ENCODE data around the gene EGR2.

DNA sequence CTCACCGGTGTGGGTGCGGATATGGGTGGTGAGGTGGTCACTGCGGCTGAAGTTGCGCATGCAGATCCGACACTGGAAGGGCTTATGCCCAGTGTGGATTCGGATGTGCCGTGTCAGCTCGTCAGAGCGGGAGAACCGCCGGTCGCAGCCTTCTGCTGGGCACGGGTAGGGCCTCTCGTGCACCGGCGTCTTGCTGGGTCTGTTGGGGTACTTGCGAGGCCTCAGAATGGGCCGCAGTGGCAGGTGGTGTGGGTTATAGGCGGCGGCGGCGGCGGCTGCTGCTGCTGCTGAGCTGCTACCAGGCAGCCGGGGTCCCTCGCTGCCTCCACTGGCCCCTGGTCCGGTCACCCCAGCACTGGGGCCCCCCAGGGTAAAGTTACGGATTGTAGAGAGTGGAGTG is 2.7 kb downstream of the EGR2 start:
- no peak for TF ChIP-seq EZH2 (IDR thresholded peaks at IDR 0.05; ENCODE audit: insufficient read depth, poor library complexity, severe bottlenecking)
- TF ChIP-seq EZH2phosphoT487 (IDR thresholded peaks at IDR 0.05; ENCODE audit: insufficient read depth, low read depth) = no peak
